Stimulated activated naive CD4-positive, alpha-beta T cell treated with Interleukin-2 at 50 U/mL for 16 hours (primary cell): ENCODE results near the gene IFNA17.
A peak's percentile ranks its signal among the peaks of the same experiment; 100 is the strongest.
"Not testable (repeated sequence)": the region's sequence is repeated elsewhere in the genome, so short reads cannot be mapped to it uniquely, and the experiment has no call there.

ENCODE experiments used
- DNase-seq: peaks from one replicate; lab custom pipeline; 2025; lab: John Stamatoyannopoulos, UW

IFNA17 gene

DNA sequence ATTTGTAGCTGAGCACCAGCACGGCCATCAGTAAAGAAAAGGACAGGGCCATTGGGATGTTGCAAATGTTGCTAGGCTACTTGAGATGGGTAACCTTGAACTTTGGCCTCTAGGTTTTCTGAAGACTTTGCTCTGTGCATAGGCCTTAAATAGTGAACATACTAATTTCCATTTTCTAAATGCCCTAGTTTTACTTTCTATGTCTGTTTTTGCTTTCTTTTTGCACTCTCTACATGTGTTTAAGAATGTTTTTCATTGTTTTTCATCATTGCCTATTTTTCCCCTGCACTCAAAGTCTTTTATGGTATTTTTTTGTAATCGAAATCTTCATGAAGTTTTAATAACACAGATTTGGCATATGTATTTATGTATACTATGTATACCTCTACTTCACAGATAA is at the start of gene IFNA17:
IFNA17 (minus strand) TSS at position 101 of the 400 bp plus-strand sequence; CDS start at position 52, 49 bp downstream.
- no peak for DNase-seq

DNA sequence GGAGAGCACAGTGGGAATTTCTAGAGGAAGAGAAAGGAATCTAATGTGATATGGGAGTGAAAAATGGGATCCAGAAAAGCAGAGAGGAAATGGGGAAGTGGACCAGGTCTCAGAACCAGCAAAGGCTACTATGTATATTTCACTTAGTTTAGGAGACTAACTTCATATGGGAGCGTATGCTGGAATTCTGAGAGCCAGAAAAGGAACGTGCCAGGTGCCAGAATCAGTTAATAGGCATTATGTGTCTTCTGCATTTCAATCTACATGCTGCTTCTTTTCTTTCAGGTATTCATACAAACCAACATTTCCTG is 40.3 kb upstream of the IFNA17 start:
- DNase-seq = no peak

DNA sequence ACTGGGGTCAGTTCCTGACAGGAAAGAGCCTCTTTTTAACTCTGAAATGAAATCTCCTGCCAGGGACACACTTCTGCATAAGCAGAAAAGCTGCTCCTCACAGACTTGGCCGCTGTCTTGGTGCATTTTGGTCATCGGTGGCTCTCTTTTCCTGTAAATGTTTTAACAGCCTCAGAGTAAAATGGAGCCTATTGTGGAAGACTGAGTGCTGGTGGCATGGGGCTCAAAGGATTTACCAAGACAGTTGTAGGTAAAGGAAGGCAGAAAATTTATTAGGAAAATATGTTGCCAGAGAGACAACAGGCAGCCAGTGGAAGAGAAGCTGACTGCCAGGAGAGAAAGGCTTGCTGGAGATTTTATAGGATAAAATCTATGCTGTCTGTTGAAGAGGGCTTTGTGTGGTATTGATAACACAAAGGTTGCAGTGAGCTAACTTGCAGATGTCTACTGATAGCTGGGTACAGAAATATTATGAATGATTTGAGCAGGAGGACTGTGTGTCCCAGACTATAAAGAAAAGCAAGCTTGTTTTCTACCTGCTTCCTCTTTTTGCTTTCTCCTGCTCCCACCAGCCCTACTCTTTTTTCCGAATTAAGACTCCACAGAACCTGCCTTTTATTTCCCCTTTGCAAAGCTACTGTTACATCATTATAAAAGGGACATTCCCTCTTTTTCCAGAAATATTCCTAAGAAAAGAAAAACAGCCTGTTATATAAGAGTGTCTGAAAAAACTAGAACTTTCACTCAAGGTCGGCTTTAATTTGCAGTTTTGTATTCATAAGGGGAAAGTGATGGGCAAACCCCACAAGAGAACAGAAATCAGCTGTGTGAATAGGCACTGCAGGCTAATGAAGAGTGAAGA is 39.7 kb upstream of the IFNA17 start:
- no peak for DNase-seq

DNA sequence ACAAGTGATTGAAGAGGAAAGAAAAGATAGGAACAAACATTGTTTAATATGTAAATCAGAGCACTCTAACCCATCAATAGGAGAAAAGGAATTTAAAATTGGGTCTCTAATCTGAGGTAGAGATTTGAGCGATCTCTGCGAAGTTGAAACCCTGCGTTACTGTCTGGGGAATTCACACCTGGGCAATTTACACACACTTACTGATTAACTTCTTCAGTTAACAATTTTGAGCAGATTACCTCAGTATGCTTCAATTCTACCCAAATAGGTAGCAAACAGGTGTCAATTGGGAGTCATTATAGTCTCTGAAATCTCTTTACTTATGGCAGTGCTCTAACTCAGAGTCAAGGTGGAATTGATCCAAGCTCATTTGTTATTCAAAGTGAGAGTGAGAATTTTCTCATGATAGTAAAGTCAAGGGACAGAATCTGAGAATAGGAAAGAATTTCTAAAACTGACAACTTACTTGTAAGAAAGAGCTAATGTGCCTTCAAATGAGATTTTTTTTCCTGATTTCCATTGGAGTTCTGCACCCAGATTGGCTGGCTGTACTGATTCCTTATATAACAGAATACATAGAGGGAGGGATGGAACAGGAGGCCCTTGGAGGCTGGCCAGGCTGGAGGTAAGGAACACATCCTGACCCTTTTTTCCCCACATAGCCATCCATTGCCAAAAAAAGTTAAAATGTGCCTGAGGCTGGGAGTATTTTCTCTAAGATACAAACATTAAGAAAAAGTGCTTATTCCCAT is 38.9 kb upstream of the IFNA17 start:
- no peak for DNase-seq

DNA sequence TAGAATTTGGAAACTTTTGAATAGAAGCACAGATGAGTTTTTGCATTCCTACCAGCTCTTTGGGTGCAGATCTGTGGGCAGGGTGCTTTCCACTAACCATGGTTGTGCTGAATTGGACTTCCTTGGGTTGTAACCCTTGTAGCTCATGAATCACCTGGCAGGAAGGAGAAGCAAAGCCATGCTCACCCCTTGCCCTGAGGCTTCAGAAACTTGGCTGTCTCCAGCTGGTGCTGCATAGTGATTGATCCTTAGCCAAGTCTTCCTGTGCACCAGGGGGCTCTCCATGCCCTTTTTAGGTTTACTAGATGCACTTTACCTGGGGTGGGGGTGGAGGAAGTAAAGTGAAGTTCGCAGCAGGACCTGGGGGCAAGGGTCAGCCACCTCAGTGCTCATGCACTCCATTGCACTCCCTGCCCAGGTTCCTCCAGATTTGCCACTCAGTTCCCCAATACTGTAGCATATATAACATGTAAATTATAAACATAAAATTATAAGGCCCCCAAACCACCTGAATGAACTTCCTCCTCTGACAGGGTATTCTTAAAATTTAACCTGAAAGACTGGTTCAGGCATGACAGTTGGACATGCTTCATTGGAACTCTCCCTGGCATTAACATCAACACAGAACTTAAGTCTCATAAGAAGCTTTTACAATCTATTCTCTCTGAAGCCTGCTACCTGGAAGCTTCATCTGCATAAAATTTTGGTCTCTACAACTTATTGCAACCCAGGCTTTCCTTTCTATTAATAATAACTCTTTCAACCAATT is 37.6 kb upstream of the IFNA17 start:
- no peak for DNase-seq

DNA sequence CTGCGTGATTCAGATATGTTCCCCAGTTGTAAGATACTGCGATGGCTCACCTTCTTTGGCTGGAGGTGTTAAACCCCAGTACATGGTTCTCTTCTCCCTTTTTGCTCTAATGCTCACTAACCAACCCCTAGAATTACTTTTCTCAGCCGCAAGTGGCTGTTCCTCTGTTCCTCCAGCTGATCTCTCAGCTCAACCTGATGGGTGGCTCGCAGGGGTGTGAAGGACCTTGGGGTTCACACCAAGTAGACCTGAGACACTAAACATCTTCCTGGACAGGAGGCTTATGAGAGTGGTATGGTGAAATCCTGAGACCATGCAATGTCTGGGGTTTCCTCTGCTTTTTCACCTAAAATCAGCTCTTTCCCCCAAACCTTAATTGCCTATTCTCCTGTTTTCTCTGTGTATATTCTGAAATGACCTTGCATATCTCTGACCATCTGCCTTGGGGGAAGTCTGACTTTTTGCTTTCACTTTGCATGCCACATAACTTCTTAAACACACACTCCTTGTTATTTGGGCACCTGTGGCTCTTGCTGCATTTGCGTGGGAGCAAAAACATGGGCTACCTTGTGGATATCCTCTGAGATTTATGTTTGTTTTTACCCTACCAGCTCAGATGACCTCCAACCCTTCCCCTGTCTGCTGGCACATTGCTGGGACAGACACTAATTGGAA is 27.7 kb upstream of the IFNA17 start:
- no peak for DNase-seq

DNA sequence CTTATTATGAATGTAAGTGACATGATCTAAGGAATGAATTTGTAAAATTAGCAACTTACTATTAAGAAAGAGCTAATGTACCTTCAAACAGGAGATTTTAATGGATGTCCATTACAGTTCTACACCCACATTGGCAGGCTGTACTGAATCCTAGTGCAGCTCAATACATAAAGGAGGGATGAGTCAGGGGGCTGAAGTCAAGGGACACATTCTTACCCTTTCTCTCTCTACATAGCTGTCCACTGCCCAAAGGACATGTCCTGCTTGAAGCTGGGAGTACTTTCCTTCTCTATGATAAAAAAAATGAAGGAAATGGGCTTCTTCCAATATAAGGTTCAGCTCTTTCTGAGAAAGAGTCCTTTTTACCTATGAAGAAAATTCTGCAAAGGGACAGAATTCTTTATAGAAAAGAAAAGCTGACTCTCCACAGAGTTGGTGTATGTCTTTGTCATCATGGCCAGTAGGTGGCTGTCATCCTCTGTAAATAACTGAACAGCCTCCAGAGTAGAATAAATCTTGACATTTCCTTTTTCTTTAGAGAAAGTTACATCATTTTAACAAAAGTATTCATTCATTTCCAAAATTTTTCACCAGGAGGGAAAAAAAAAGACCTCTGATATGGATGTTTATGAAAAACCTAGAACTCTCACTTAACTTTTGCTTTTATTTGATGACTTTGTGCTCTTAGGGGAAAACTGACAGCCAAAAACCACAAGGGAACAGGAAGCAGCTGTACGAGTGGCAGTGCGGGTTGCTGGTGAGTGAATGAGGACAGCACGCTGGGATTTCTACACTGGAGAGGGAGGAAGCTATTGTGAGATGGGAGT is 24.9 kb upstream of the IFNA17 start:
- DNase-seq = no peak

DNA sequence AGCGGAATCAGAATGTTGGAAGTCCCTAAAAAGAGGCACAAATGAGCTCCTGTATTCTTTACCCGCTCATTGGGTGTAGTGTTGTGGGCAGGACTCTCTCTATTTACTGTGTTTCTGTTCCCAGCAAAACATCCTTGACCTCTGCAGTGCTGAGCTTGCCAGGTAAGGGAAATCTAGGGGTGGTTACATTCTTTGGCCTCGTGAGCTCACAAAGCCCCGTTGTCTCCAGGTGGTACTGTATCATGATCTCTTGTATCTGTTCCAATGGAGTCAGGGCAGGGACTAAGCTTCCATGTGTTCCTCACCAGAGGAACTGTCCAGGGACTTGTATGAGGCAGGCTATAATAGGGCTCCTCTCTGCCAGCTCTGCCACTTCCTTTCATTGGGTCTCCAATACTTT is 23.6 kb upstream of the IFNA17 start:
- DNase-seq = no peak

DNA sequence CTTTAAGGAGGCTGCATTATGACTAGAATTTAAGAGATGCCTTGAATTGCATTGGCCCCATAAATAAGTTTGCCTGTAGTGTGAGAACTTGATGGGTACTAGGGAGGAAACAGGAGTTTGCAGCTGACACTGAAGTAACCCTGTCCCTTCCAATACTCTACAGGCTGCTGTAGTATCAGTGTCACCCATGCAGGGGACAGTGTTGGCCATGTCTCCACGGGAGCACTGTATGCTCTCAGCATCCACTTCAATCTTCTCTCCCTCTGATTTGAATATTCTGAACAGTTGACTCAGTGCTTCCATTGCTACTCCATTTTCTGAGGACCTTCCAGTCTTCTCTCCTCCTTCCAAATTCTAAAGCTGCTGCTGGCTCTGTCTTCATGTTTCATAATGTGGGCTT is 23.2 kb upstream of the IFNA17 start:
- DNase-seq = no peak

DNA sequence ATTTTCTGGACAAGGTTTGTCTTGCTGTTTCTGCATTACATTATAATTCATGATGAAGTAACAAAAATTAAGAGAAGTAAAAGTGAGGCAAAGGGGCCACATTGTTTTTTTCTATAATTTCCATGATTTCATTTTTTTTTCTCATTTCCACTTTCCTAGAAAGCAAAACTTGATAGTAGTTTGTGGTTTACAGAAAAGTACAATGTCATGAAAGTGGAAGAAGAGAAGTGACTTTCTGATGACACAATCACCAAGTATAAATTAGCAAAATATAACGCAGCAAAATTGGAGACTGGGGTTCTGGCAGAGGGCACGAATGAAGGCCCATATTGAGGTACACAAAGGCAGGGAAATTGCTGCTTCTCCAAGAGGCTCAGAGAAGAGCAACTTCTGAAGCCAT is 16.8 kb upstream of the IFNA17 start:
- DNase-seq = no peak

DNA sequence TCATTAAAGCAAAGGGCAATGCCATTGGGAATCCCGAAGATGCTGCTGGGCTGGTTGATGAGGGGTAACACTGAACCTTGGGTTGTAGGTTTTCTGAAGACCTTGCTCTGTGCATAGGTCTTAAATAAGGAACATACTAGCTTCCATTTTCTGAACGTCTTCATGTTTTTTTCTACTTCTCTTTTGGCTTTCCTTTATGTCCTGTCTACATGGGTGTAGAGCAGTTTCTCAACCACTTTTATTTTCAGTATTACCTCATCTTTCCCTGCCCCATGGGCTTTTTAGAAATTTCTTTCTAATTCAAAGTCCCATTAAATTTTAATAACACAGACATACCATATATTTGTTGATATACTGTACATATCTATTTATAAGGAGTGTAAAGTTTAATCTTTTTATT is 11.9 kb upstream of the IFNA17 start, which contains the start of gene IFNA14:
IFNA14 (minus strand) TSS at position 95 of the 400 bp plus-strand sequence; CDS start at position 25, 70 bp downstream.
- DNase-seq = no peak

DNA sequence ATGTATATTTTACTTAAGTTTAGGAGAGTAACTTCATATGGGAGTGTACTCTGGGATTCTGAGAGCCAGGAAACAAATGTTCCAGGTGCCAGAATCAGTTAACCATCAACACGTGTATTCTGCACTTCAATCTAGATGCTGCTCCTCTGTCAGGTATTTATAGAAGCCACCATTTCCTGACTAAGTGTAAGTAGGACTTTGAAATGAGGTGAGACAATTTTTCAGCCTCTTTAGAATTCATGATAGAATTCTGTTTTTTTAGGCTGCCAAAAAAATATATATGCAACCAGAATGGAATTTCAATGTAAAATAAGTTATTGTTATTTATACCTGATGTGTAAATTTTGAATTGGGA is 8.3 kb upstream of the IFNA17 start:
- DNase-seq = not testable (repeated sequence)

DNA sequence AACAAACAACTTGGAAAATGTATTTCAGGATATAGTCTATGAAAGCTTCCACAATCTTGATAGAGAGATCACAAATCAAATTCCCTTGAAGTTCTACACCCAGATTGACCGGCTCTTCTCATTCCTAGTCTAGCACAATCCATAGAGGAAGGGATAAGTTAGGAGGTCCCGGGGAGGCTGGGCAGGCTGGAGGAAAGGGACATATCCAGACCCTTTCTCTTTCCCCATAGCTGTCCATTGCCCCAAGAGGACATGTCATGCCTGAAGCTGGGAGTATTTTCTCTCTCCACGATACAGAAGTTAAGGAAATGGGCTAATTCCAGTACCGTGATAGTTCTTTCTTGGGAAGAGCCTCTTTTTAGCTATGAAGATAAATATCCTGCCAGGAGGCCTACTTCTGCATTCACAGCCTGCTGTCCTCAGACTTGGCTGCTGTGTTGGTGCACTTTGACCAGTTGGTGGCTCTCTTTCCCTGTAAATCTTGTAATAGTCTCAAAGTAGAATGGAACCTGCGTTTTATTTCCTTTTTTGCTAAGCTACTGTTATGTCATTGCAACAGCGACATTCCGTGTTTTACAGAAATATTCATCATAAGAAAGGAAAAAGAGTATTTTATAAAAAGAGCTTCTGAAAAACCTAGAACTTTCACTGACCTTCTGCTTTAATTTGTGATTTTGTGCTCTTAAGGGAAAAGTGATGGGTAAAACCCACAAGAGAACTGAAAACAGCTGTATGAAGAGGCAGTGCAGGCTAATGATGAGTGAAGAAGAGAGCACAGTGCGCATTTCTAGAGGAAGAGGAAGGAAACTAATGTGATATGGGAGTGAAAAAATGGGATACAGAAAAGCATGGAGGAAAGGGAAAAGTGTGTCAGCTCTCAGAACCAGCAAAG is 7.7 kb upstream of the IFNA17 start:
- DNase-seq = peak; percentile 4

DNA sequence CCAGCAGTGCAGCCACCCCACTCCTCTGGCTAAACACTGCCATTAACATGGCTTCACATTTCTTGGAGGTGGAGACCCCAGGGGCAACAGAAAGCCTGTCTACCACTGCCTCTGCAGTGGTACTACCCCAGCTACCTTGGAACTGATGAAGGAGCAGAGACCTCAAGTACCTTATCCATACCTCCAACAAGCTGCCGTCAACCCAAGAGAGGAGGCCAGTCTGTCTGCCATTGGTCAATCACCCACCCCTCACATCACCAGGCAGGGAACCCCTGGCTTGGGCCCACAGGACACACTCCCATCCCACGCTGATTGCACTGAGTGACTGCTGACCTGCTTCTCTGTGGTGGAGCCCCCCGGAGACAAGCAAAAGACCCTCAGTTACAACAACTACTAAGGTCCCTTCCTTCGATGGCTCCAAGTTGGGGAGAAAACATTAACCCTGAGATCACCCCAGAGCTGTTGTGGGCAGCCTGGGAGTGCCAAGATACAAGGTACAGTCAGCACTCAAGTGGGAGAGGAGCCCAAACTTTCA is 6.2 kb upstream of the IFNA17 start:
- DNase-seq = no peak

DNA sequence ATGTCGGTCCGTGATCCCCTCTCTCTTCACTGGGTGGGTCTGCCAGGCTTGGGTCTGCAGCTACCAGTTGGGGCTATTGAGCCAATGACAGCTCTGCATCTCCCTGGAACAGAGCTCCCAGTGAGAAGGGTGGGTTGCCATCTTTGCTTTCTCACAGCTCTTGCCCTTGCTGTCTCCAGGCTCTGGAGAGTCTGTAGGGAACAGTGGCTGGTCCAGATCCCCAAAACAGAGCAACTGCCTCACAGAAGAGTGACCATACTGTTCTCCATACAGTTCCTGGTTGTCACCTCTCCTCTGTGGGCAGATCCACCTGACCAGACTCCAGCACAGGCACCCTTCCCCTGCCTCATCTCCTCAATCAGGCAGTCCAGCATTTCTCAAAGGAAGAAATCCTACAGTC is 5.2 kb upstream of the IFNA17 start:
- DNase-seq = no peak

DNA sequence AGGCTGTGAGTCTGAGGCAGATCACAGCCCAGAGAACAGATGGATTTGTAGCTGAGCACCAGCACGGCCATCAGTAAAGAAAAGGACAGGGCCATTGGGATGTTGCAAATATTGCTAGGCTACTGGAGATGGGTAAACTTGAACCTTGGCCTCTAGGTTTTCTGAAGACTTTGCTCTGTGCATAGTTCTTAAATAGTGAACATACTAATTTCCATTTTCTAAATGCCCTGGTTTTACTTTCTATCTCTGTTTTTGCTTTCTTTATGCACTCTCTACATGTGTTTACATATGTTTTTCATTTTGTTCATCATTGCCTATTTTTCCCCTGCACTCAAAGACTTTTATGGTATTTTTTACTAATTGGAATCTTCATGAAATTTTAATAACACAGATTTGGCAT is 10.8 kb downstream of the IFNA17 start, which contains the start of gene IFNA16:
IFNA16 (minus strand) TSS at position 101 of the 400 bp plus-strand sequence; CDS start at position 95, 6 bp downstream.
- not testable (repeated sequence) for DNase-seq

DNA sequence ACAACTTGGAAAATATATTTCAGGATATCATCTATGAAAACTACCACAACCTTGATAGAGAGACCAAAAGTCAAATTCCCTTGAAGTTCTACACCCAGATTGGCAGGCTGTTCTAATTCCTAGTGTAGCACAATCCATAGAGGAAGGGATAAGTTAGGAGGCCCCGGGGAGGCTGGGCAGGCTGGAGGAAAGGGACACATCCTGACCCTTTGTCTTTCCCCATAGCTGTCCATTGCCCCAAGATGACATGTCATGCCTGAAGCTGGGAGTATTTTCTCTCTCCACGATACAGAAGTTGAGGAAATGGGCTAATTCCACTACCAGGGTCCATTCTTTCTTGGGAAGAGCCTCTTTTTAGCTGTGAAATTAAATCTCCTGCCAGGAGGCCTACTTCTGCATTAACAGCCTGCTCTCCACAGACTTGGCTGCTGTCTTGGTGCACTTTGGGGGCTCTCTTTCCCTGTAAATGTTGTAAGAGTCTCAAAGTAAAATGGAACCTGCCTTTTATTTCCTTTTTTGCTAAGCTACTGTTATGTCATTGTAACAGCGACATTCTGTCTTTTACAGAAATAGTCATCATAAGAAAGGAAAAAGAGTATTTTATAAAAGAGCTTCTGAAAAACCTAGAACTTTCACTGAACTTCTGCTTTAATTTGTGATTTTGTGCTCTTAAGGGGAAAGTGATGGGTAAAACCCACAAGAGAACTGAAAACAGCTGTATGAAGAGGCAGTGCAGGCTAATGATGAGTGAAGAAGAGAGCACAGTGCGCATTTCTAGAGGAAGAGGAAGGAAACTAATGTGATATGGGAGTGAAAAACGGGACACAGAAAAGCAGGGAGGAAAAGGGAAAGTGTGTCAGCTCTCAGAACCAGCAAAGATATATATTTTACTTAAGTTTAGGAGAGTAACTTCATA is 14.4 kb downstream of the IFNA17 start:
- DNase-seq = not testable (repeated sequence)

DNA sequence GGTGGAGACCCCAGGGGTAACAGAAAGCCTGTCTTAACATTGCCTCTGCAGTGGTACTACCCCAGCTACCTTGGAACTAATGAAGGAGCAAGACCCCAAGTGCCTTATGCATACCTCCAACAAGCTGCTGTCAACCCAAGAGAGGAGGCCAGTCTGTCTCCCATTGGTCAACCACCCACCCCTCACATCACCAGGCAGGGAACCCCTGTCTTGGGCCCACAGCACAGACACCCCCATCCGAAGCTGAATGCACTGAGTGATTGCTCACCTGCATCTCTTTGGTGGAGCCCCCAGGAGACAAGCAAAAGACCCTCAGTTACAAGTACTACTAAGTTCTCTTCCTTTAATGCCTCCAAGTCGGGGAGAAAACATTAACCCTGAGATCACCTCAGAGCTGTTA is 15.9 kb downstream of the IFNA17 start:
- DNase-seq = not testable (repeated sequence)

DNA sequence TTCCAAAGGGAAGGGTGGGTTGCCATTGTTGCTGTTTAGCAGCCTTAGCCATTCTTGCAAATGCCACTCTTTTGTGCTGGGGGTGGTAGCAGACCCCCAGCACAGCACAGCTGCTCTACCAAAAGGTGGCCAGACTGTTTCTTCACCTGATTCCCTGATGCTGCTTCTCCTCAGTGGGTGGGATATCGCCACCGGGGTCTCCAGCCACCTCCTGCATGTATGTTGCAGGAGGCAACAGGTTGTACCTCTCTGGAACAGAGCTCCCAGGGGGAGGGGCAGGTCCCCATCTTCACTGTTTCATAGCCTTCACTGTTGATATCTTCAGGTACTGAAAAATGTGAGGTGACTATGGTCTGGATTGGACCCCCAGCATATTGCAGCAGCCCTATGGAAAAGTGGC is 17.2 kb downstream of the IFNA17 start:
- DNase-seq = not testable (repeated sequence)
